ENCODE measurements around the gene SLC1A7.

- TF ChIP-seq CTCF (IDR thresholded peaks at IDR 0.05; ENCODE audit: low read depth, low read length, poor library complexity, severe bottlenecking): no peak
- TF ChIP-seq EZH2phosphoT487 (IDR thresholded peaks at IDR 0.05; ENCODE audit: borderline replicate concordance, low read length): no peak
Measured at GRCh38 chr1:53071915-53072314, 70.5 kb downstream of the SLC1A7 start.
